NOMO-1 treated with DMSO at 0.1 percent for 48 hours (cell line): ENCODE results near the gene PGLYRP1.

Experiments
- DNase-seq: peaks from one replicate; lab custom pipeline; 2025; ENCODE audit not compliant: unreplicated experiment; lab: John Stamatoyannopoulos, UW

Gene PGLYRP1, protein sequence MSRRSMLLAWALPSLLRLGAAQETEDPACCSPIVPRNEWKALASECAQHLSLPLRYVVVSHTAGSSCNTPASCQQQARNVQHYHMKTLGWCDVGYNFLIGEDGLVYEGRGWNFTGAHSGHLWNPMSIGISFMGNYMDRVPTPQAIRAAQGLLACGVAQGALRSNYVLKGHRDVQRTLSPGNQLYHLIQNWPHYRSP

DNA sequence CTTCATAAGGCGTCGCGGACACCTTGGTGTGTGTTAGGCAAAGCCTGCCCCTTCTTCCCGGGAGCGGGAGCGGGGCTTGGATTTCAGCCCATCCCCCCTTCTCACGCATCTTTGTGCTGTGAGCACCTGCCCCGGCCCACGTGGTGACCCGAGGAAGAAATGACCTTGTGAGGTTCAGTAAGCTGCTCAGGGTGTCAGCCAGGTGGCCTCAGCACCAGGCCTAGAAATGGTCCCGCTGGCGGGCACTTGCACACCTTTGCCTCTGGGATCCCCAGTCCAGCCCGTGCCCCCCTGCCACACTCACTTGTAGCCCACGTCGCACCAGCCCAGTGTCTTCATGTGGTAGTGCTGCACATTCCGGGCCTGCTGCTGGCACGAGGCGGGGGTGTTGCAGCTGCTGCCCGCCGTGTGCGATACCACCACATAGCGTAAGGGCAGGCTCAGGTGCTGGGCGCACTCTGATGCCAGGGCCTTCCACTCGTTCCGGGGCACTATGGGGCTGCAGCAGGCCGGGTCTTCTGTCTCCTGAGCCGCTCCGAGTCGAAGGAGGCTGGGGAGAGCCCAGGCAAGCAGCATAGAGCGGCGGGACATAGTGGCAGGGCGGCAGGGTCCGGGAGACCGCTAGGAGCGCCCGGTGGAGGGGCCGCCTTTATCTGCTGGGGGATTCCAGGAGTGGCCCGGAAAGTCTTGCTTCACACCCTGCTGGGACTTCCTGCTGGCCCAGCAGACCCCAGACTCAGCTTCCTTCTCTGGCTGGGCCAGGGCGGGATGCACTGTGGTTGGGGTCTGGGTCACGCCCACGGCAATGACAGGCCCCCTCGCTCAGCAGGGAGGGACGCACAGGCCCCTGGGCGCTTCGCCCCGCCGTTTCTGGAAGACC is at the start of gene PGLYRP1:
Gene PGLYRP1, minus strand, starts transcription at position 623 of the 880 bp plus-strand sequence. Its CDS starts 32 bp downstream, at position 591.
- no peak for DNase-seq

DNA sequence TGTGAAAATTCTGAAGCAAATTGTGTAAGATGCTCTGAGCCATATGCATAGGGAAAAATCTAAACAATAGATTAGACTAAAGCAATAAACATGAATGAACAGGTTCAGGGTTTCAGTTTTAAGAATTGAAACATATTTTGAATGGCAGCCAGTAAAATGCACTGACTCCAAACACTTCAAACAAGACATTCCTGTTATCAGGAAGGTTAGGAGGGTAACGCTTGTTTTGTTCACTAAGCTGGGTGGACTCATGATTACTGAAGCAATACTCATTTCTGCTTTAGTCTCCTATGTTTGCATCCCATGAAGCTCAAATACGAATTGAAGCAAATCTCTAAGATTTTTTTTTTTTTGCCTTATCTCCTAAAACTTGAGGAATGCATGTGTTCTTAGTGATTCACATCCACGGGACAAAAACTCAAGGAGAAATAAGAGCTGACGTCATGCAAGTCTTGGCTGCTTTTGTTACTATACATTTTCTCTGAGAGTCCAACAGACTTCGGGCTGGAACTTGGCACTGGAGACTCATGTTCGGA is 47.0 kb upstream of the PGLYRP1 start:
- no peak for DNase-seq

DNA sequence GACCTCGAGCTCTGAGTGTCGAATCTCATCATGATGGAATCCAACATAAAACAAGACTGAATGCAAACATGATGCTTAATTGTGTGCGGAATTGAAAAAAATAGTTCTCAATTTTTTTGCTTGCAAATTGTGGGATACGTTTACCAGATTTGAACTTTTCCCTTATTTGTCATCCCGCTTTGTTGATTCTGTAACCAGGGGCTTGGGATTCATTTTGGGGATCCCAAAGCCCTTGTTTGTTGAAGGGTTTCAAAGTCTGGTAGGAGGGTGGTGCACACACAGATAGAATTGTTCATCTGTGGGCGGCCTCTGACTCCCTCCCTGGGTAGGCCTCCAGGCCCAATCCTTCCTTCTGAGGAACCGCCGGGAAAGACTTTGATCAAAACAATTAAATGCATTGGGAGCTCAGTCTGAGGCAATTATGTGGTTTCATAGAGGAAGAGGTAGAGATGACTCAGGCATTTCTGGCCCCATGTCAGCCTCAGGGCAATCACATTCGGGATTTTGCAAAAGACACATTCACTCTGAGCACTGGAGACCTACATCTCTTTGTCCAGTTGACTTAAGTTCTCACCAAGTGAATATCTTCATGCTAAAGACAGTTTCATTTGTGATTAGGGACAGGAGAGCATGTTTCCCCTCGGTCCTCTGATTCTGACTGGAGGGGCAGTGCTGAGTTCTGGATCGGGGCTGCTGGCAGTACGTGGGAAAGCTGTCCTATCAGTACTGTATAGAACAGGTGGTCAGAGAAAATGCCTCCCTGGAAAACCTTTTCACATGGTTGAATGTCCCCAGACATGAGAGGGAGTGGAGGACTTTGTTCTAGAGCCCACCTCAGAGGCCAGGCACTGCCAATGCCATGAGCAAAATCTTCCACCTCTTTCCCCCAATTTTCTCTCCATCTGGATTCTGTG is 45.7 kb upstream of the PGLYRP1 start:
- DNase-seq, result peak; percentile 79

DNA sequence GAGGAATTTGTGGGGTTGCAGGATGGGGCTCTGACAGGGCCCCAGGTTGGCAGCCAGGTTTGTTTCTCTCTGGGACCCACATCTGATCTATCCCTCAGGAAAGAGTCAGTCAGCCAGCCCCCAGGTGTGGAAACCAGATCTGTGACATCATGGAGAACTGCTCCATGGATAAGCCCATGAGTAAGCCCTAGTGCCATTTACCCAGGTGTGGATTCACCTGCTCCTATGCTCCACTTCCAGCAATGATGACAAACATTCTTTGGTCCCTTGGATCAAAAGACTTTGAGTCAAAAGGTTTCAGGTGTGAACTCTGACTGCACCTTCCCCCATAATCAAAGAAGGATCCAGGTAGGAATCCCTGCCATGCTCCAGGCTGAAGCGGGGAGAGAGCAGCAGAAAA is 44.8 kb upstream of the PGLYRP1 start:
- DNase-seq, result no peak

- DNase-seq, result no peak
Measured at GRCh38 chr19:46066471-46066870, 43.6 kb upstream of the PGLYRP1 start.

DNA sequence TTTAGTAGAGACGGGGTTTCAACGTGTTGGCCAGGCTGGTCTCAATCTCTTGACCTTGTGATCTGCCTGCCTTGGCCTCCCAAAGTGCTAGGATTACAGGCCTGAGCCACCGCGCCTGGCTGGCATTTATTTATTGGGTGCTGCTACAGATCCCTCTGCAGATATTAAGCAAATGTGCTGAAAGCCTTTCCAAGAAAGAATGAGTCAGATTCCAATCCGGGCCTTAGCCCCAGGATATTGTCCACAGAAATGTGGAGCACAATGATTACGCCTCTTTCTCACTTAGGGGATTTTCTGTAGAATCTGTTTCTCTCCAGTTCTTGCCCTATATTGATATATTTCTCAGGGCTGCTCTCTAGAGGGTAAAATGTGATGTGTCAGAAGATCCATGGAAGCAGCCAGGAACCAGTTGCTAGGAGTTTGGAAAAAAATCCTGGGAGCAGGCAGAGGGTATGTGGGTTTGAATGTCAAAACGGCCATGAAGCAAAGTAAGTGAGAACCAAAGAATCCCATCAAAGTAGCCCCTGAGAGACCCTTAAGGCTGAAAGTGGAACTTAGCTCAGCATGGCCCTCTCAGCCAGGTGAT is 42.7 kb upstream of the PGLYRP1 start:
- no peak for DNase-seq

DNA sequence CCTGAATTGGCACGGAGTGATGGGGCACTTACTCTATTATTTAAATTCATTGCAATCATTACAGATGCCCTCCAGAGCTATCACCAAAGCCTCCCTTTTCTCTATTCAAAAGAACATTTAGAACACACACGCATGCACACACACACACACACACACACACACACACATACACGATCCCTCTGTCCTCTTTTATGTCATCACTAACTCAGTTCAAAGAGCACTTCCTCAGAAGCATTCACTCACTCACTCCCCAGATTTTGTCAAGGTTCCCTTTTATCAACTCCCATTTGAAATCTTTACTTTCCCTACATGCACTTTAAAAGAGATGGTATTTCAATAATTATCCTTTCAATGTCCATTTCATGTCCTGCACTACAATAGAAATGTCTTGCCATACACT is 40.3 kb upstream of the PGLYRP1 start:
- DNase-seq, result no peak

- DNase-seq, result no peak
Measured at GRCh38 chr19:46060012-46060411, 37.2 kb upstream of the PGLYRP1 start.

DNA sequence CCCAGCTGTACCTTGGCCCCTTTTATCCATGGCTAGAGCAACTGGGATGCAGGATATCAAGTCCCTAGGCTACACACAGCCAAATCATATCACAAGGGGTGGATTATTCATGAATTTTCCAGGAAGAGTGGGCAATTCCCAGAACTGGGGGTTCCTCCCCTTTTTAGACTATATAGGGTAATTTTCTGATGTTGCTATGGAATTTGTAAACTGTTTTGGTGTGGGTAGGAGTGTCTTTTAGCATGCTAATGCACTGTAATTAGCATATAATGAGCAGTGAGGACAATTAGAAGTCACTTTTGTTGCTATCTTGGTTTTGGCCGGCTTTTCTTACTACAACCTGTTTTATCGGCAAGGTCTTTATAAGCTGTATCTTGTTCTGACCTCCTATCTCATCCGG is 35.9 kb upstream of the PGLYRP1 start:
- no peak for DNase-seq

GRCh38 chr19:46056536-46056935 is 33.7 kb upstream of the PGLYRP1 start:
- DNase-seq, result no peak

- no peak for DNase-seq
Measured at GRCh38 chr19:46052896-46053295, 30.0 kb upstream of the PGLYRP1 start.

- DNase-seq, result no peak
Measured at GRCh38 chr19:46049597-46049996, 26.7 kb upstream of the PGLYRP1 start.

- DNase-seq, result no peak
Measured at GRCh38 chr19:46043519-46043918, 20.7 kb upstream of the PGLYRP1 start.

DNA sequence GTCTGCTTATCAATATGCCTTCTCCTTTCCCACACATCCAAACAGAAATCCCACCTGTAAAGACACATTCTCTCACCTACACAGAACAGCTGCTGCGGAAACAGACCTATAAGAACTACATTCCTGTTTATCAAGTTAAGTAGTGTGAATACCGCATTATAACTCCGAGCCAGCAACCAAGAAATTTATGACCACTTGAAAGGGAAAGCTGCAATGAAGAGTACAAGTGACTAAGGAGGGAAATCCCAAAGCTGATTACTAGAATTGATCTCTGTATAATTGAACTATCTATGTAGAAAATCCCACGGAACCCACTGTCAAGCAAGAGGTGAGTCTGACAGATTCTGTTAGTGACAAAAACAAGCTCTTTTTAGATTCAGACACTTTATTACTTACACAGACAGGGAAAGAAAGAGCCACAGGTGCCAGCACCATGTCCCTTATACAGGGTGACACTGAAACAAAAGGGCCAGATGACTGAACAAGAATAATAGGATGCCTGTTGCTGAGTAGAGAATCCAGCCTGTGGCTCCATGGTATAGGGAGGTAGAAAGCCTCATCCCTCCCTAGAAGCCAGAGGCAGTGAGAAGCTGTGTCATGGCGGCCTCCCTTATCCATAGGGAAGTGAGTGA is 19.5 kb upstream of the PGLYRP1 start:
- no peak for DNase-seq

GRCh38 chr19:46040952-46041500 is 18.2 kb upstream of the PGLYRP1 start, which contains the start of gene IGFL4:
Gene IGFL4, minus strand, starts transcription at chr19:46041002. Its CDS starts 40 bp downstream, at chr19:46040962.
- no peak for DNase-seq

GRCh38 chr19:46040125-46040524 is 17.3 kb upstream of the PGLYRP1 start:
- no peak for DNase-seq

- DNase-seq, result no peak
Measured at GRCh38 chr19:46036744-46037128, 13.9 kb upstream of the PGLYRP1 start.

- DNase-seq, result no peak
Measured at GRCh38 chr19:46035986-46036743, 13.3 kb upstream of the PGLYRP1 start.

DNA sequence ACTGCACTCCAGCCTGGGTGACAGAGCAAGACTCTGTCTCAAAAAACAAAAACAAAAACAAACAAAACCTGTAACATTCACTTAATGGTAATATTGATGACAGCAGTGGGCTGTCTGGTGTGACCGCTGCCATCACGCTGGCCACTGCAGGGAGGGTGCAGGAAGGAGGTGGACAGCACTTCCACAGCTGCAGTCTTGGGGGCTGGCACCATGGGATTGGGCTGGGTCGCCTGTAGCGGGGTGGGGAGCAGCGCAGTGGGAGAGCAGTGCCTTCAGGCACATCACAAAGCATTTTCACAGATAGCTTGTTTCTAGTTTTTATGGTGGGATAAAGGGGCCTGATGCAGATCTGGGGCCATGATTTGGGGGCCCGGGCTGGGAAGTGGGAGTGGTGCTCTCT is 12.7 kb upstream of the PGLYRP1 start:
- DNase-seq, result no peak
